Posterior vena cava (tissue), 2 donors: ENCODE data around the gene SEL1L. TPM values are rescaled to one million over a fixed set of nuclear protein-coding genes. Genes with fewer than 3 reads are reported as not detected.
"Not testable (repeated sequence)": the region's sequence is repeated elsewhere in the genome, so short reads cannot be mapped to it uniquely, and the experiment has no call there.

Source experiments
- DNase-seq: peaks from one replicate; pipeline ENCODE4 v3.0.0-alpha.2; 2020; ENCODE audit warnings: low spot score
- intact Hi-C, 2 donors: fragments of 100-400 bp; cut with DNase I; formaldehyde crosslinking; loops; one replicate each; pipeline versions ENCODE4 v1.14.1 to v1.14.2; 2022 to 2023
- total RNA-seq, 2 donors: library from RNA; stranded (reverse); fragmentation: NEBNext Ultra II Directional; extraction: Animal tissue kit (Norgen Biotek cat#: 25700); gene quantifications; one replicate each; pipeline ENCODE4 v1.2.1, GENCODE V29; 2021
- donor health status: DM: yes; HTN: yes; CAD: no.
- donor health status: DM: yes; HTN: yes; CAD: no.

Gene SEL1L
- total RNA-seq, 2 donors from 2014 or later, result 97.5 to 103 TPM

DNA sequence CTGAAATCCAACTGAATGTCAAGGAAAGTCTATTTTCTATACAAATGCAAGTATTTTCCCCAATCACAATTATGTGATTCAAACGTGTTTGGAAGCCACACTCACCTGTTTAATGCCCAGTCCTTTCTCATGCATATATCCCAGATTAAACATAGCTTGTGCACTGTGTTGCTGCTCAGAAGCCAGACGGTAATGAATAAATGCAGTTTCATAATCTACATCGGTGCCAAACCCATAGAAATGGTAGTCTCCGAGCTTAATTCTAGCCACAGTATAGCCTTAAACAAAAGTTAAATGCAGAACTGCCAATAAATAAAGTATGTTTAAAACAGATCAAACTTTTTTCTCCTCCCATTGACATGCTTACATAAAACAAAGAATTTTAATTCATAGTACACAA lies 49.5 kb downstream of the SEL1L start:
- intact Hi-C loops, result no loop called here
- no peak for DNase-seq

DNA sequence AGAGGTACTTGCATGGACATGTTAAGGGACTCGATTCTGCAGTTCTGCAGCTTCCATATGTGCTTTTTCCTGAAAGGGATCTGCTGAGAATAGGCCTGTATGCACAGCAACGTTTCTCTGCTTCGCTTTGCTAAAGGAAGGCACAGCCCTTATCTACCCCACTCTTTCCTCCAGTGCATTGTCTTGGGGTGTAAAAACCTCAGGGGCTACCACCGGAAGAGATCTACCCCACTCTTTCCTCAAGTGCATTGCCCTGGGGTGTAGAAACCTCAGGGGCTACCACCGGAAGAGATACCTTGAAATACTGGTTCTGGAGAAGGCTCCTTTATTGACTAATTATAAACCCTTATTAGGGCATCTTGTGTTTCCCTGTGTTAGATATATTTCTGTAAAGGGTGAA lies 52.9 kb downstream of the SEL1L start:
- intact Hi-C loops, result no loop called here
- DNase-seq, result no peak

DNA sequence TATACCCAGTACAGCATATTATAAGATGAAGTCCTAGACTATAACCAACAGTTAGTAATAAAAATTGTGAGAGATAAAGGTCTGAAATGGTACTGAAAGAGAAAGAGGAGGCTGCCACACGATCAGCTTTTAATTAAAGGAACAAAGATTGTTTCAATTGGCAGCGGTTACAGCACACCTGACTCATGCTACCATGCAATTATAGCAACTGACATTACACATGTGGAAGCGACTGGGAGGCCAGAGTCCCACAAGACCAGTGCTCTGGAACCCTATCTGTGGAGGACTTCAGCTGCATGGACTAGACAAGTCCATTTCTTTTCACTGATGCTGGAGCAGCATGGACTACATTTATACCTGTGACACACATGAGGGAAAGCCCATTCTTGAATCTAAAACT lies 55.2 kb downstream of the SEL1L start:
- intact Hi-C loops, result no loop called here
- no peak for DNase-seq

DNA sequence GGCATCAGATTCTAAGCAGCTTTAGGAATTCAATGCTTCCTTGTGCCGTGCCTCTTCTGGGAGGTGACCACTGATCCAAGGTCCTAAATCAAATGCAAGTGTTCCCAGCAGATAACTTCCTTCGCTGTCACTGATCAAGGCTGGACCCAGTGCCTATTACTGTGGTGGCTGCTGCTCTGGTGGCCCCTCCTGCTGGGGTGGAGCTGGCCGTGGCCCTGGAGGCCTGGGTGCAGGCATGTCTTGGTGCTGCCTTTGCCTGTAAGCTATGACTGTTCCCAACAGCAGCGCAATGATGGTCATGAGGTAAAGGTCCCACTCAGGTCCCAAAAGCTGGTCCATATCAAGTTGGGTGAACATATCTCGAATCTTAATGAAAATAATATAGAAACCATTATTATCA lies 56.8 kb downstream of the SEL1L start:
- DNase-seq, result no peak
- intact Hi-C loops, result no loop called here

DNA sequence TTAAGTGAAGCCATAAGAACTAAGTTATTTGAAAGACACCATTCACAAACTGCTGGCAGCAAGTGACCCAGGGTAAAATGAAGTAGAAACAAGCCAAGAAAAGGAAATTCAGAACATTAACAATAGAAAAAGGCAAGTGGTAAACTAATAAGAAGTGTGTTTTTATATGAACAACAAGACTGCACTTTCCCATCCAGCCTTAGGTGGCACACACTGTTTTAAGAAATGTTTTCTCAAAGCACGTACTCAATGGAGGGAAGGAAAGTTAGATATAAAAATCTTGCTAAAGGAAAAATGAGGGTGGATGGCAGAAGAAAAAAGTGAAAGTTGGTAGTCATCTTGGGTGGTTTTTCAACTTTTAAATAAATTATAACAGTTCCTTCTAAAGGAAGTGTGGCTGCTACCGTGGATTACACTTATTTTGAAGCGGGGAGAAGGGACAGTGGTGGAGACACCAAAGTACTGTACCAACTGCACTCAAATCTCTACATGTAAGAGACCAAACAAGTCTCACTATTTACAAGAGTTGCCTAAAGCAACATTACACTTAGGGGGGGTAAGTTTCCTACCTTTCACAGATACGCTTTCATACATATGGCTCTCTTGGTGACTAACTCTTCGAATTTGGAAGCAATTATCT lies 58.8 kb downstream of the SEL1L start:
- DNase-seq, result no peak
- intact Hi-C loops, result no loop called here

DNA sequence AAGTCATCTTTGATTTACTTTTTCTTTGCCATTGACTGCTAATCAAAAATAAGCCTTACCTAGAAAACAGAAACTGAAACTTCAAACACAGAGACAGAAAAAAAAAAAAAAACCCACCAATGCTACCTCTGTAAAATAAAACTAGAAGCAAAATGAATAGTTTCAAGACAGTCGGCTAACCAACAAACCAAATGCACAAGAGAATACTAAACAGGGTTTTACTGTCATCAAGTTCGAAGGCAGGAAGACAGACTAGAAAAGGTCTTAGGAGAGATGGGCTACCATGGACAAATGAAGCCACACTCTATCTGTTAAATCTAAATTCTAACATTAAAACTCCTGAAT lies 59.5 kb downstream of the SEL1L start:
- DNase-seq, result no peak
- intact Hi-C loops, result no loop called here

DNA sequence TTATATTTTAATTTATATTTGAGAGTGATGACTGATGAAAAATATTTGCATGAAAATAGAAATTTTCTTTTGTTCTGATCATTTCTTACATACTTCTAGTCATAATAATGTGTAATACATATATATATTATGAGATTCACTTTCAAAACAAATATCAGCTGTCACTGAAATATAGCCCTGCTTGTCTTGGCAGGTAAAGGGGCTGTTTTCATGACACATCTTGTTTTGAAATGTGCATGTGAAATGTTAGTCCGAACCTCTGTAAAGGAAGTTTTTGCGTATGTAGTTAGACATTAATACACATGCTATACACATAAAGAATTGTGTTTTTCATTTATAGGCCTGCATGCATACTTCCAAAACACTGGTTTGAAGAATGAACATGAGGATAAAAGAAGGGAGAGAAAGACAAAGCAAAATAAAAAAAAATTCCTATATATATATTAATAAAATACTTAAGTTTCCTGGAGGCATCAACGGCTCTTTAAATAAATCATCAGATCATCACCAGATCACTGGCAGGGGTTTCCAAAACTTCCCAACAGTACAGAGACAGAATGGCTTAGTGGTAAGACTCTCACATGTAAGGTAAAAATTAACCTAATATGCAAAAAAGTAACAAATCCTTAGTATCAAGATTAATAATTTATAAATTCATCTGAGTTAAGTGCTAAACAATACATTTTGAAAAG lies 60.1 kb downstream of the SEL1L start:
- no peak for DNase-seq
- intact Hi-C loops, result no loop called here

DNA sequence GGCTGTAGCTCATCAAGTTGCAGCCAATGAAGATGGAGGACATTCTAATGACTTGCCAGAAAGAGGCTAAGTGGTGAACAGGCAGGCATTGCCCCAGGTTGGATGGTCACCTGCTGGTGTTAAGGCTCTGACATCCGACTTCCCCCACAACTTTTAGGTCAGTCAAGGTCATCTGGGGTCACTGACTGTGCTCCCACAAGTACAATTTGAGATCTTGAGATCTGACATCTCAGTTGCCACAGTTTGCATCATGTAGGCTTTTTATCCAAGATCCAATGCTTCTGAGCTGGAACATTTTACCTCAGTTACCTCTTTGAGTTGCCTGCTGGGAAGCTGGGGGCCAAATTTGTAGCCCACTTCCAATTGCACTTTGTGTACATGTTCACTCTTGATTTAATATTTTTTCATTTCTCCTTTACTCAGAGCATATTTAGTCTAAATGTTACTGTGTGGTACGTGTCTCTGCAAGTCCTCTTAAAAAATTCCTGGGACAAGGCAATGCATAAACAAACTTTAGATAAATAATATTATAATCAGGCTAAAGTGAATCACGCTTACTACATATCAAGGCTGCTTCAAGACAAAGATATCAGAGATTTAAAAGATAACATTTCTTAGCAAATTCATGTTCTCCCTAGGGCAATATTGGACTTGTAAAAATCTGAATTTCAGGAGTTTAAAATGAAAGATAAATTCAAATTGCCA lies 61.4 kb downstream of the SEL1L start:
- DNase-seq, result no peak
- intact Hi-C loops, result no loop called here

DNA sequence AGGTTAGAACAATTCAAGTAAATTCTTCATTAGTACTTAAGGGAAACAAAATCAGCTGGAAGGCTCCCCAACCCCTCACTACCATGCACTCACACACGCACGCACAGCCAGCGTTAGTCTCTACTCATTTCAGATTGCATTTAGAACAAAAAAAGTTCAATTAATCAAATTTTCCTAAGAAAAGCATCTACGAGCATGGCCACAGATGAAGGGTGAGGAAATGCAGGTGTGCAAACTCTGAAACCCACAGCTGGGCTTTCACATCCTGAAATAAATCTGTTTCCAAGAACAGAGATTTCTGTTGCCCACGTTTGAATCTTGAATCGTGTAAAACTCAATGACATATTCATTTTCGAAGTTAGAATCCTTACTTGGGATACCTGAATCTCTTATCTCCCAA lies 62.6 kb downstream of the SEL1L start:
- no peak for DNase-seq
- intact Hi-C loops, result no loop called here

DNA sequence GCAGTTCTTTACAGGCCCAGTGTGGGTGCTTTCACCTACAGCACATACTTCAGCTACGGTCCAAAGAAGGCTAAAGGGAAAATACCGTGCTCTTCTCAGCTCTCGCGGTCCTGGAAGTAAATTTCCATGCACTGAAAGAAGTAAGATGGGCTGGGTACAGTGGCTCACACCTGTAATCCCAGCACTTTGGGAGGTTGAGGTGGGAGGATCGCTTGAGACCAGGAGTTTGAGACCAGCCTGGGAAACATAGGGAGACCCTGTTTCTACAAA lies 63.2 kb downstream of the SEL1L start:
- intact Hi-C loops, DNase-seq: not testable (repeated sequence)

DNA sequence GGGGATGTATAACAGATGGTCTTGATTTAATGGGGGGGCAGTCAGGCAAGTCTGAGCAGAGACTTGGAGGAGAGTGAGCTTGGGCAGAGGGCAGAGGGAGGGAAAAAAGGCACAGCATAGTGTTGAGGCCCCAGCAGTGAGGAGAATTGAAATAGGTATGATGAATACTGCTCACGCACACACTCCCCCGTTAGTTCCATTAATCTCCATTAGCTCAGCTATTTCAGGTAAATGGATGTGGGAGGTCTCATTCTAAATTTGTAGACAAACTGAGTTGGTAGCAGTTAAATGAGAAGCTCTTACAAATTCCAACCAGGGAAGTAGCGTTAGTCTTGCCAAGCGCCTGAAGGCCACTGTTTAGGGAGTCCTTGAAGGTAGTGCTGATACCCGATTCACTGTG lies 66.8 kb downstream of the SEL1L start:
- intact Hi-C loops, result no loop called here
- DNase-seq, result no peak

DNA sequence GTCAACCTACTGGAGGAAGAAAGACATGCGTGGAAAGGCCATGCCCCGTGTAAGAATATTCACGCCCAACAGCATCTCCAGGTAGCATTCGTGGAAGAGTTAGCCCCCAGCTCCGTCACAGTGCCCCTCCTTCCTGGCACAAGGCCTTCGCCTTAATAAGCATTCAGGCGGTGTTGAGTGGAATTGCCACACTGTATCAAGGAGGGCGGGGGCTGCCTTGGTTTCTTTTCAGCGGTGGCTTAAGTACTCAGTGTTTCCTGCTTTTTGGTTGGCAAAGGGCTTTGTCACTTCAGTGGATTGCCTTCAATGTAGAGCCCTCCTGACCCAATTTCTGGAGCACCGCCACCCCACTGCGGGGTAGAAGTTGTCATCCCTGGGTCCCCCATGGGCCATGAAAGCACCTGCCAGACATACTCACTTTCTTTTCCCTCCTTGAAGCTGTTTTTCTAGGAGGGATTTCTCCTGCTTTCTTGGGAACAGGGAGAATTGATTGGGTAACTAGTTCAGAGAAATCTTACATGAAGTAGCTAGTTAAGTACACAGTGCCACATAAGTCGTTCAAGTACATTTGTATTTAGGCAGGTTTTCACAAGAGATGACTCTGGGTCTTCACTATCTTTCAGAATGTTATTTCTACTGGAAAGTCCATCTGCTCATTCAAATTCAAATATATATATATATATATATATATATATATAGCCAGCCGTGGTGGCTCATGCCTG lies 68.0 kb downstream of the SEL1L start:
- intact Hi-C loops, result no loop called here

DNA sequence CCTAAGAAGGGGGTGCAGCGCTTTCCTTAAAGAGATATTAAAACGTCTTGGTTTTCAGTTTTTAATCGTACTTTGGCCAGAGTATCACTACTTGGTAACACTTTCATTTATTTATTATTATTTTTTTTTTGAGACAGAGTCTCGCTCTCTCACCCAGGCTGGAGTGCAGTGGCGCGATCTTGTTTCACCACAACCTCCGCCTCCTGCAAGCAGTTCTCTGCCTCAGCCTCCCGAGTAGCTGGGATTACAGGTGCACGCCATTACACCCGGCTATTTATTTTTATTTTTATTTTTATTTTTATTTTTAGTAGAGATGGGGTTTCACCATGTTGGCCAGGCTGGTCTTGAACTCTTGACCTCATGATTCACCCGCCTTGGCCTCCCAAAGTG lies 68.7 kb downstream of the SEL1L start:
- DNase-seq, intact Hi-C loops: not testable (repeated sequence)

More for the DNA sequence above, 68.0 kb downstream of the SEL1L start:
- no peak for DNase-seq

DNA sequence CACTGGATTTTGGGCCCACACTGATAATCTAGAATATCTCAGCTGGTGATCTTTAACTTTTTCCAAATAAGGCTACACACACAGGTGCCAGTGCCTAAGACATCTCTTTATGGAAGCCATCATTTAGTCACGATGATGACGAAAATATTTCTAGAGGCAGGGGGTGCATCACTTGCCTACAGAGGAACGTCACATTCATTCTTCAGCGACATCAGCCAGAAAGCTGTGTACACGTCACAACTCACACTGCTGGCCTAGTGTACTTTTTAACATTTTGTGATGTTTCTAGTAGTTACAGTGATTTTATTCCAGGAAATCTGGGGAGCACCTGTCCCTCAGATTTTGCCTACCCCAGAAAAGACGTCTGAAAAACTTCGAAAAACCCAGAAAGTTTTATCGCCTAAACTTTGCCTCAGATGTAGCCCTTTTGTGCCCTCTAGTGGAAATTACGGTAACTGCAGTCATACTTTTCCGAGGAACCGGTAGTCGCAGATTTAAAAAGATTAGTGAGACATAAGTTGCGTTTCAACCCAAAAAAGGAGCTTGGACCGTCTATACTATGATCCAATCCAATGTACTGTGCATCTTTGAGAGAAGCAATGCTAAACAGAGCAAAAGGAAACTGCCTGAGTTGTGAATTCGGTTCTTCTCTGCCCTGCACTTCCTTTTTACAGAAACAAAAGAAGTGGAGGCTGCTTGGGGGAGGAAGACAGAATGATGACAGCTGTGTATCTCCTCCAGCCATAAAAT lies 69.2 kb downstream of the SEL1L start:
- intact Hi-C loops, result loop anchor here in 1 of 2 donors (5.0 kb wide), 1 partner anchor 197 kb away; no protein-coding TSS in a partner anchor
- DNase-seq, result no peak

DNA sequence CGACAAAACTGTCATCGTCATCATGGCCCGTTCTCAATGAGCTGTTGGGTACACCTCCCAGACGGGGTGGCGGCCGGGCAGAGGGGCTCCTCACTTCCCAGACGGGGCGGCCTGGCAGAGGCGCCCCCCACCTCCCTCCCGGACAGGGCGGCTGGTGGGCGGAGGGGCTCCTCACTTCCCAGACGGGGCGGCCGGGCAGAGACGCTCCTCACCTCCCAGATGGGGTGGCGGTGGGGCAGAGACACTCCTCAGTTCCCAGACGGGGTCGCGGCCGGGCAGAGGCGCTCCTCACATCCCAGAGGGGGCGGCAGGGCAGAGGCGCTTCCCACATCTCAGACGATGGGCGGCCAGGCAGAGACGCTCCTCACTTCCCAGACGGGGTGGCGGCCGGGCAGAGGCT lies 71.3 kb downstream of the SEL1L start:
- intact Hi-C loops, result loop anchor here in 1 of 2 donors (5.0 kb wide), 1 partner anchor 195 kb away; no protein-coding TSS in a partner anchor
- not testable (repeated sequence) for DNase-seq

DNA sequence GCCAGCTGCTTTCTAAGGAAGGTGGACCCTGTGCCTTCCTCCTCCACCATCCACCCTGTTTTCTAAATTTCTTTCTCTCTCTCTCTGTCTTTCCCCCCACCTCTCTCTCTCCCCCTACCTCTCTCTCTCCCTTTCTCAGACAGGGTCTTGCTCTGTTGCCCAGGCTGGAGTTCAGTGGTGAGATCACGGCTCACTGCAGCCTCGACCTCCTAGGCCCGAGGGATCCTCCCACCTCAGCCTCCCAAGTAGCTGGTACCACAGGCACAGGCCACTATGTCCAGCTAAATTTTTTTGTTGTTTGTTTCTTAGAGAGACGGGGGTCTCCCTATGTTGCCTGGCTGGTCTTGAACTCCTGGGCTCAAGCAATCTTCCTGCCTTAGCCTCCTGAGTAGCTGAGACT lies 73.7 kb downstream of the SEL1L start:
- DNase-seq, result no peak
- intact Hi-C loops, result loop anchor here in 1 of 2 donors (5.0 kb wide), 1 partner anchor 193 kb away; no protein-coding TSS in a partner anchor

DNA sequence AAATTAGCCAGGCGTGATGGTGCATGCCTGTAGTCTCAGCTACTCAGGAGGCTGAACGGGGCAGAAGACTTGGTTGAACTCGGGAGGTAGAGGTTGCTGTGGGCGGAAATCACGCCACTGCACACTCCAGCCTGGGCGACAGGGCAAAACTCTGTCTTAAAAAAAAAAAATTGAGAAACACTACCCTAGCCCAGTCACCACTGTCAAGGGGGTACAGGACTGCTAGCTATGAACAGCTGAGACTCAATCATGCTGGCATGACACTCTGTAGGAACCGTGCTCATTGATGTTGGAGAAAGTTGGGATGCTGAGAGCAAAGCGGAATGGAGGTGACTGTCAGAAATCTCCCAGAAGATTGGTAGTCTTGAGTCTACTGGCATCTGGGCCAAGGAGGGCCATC lies 75.3 kb downstream of the SEL1L start:
- DNase-seq, result no peak
- intact Hi-C loops, result no loop called here

DNA sequence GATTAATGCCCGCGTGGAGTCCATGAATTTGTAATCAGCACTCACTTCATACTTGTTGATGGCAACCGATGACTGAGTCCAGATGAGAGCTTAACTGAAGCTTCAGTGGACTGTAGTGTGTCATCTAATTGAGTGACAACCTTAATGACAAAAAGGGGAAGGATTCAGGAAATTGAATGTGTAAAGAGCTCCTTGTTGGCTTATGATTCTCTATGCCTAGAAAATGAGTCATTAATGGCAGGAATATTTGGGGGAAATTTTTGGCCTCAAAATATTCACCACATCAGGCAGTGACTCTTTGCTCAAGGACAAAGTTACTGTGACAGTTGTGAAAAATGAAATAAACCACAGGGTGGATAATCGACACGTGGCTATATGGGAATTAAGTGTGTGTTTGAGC lies 78.3 kb downstream of the SEL1L start:
- DNase-seq, result no peak
- intact Hi-C loops, result no loop called here

DNA sequence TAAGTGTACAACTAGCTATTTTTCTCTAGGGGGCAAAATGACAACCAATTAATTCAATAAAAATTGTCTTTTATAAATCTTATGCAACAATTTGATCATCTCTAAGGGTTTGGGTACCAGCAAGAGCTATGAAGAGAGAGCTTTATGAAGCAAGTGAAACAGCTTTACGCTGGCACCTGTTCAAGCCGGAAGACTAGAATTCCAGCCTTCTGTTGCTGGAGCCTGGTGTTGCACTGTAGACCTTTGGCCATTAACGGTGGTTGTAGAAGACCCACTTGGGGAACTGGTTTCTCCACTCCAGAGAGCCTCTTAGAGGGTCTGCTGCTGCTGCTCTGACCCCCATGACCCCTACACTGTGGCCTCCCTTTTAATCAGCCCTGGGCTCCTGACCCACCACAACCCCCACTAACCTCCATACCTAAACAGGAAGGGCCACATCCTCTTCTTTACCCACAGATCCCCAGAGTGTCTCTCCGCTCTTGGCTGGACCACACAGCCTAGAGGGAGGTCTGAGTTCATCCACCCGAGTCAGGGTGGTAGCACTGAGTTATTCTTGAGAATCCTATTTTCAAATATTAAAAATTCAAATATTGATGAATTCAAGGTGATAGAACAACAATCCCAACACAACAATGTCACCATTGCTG lies 79.0 kb downstream of the SEL1L start:
- DNase-seq, result no peak
- intact Hi-C loops, result no loop called here
